HCT116 (cell line): ENCODE results near the gene MALT1. TPM values are rescaled to one million over a fixed set of nuclear protein-coding genes. Genes with fewer than 3 reads are reported as not detected.

Experiments used
- ATAC-seq: fragments of 200-7000 bp; cut with Tn5 transposase; 2 replicates; pipeline ENCODE4 v1.9.1; 2020; ENCODE audit warnings: mild to moderate bottlenecking, moderate library complexity
- BruUV-seq: library from RNA; stranded (reverse); fragments of 400-500 nt; replicated peaks from 2 replicates; lab custom pipeline; 2021; lab: Mats Ljungman, UMichigan
- CTCF ChIA-PET: fragments of 300-600 bp; sonication (Branson Sonifier 250); formaldehyde crosslinking; loops from one replicate; lab custom pipeline; 2021; ENCODE audit warnings: antibody characterized with exemption; lab: Charles Lee
- POLR2A ChIA-PET: fragments of 300-600, 350-600 bp; sonication (Branson Sonifier 250); formaldehyde crosslinking; loops from one replicate; lab custom pipeline; 2021; ENCODE audit warnings: antibody characterized with exemption; lab: Charles Lee
- RAD21 ChIA-PET, 2 experiments: fragments of 300-600 bp; sonication (Branson Sonifier 250); formaldehyde crosslinking; loops; one replicate each; lab custom pipeline; 2023; ENCODE audit warnings: low total read pairs in 2 of 2; ENCODE audit not compliant: uncharacterized antibody in 2 of 2, unreplicated experiment in 2 of 2, low non-redundant PET in 1 of 2; lab: Charles Lee
- DNase-seq: peaks from one replicate; pipeline ENCODE4 v3.0.0-alpha.2; 2010; ENCODE audit warnings: low read depth, low spot score
- H2AFZ ChIP-seq: fragments of 200-600 bp; shearing (Covaris generic), sonication (generic); 2 replicates; pipeline ENCODE4 v1.6.1; 2017; ENCODE audit warnings: low read depth, mixed run types, mixed read lengths, antibody characterized with exemption, low read length; ENCODE audit not compliant: poor library complexity, severe bottlenecking
- H3K27ac ChIP-seq: 2 replicates; pipeline ENCODE4 v1.5.1; 2012; ENCODE audit warnings: low read depth, low read length
- H3K27me3 ChIP-seq: fragments of 200-600 bp; sonication (generic); 2 replicates; pipeline ENCODE4 v1.6.1; 2016; ENCODE audit warnings: mixed run types, low read length, mixed read lengths; ENCODE audit not compliant: insufficient read depth
- H3K36me3 ChIP-seq, 2 experiments: fragments of 200-500 bp in 1 of 2; fragments of 200-600 bp in 1 of 2; sonication (Bioruptor generic) in 1 of 2; sonication (generic) in 1 of 2; 2 replicates each; pipeline versions ENCODE4 v1.5.1 to v1.6.1; 2014 to 2016; ENCODE audit warnings: low read length in 2 of 2, inconsistent platforms in 1 of 2, mixed read lengths in 1 of 2, mixed run types in 1 of 2; ENCODE audit not compliant: insufficient read depth in 2 of 2, control insufficient read depth in 1 of 2
- H3K4me1 ChIP-seq, 2 experiments: fragments of 200-600 bp in 1 of 2; sonication (generic) in 1 of 2; 2 replicates each; pipeline versions ENCODE4 v1.5.1 to v1.6.1; 2012 to 2017; ENCODE audit warnings: low read length in 2 of 2, inconsistent platforms in 1 of 2, mild to moderate bottlenecking in 1 of 2, mixed read lengths in 1 of 2, mixed run types in 1 of 2, moderate library complexity in 1 of 2; ENCODE audit not compliant: insufficient read depth in 2 of 2, control insufficient read depth in 1 of 2
- H3K4me2 ChIP-seq: fragments of 200-600 bp; sonication (generic); 2 replicates; pipeline ENCODE4 v1.6.1; 2017; ENCODE audit warnings: mixed run types, low read length, mixed read lengths
- H3K4me3 ChIP-seq, 2 experiments: fragments of 200-600 bp in 1 of 2; sonication (generic) in 1 of 2; replicated peaks in 1 of 2; 2 replicates each; pipeline ENCODE4 v1.5.1; 2011 to 2016; ENCODE audit warnings: low read length in 2 of 2, control low read depth in 1 of 2, low read depth in 1 of 2, mild to moderate bottlenecking in 1 of 2, mixed read lengths in 1 of 2, mixed run types in 1 of 2
- H3K79me2 ChIP-seq: fragments of 200-600 bp; sonication (generic); 2 replicates; pipeline ENCODE4 v1.6.1; 2017; ENCODE audit warnings: mild to moderate bottlenecking, mixed run types, low read length, moderate library complexity, mixed read lengths; ENCODE audit not compliant: insufficient read depth
- H3K9ac ChIP-seq: fragments of 200-600 bp; sonication (generic); 2 replicates; pipeline ENCODE4 v1.6.1; 2016; ENCODE audit warnings: low read length, mixed read lengths
- H3K9me2 ChIP-seq: fragments of 200-600 bp; sonication (generic), shearing (Covaris generic); 2 replicates; pipeline ENCODE4 v1.6.1; 2017; ENCODE audit warnings: mixed run types, mild to moderate bottlenecking, moderate library complexity; ENCODE audit not compliant: insufficient read depth
- H3K9me3 ChIP-seq, 2 experiments: fragments of 200-500 bp in 1 of 2; fragments of 200-600 bp in 1 of 2; sonication (Bioruptor generic) in 1 of 2; sonication (generic) in 1 of 2; 2 replicates each; pipeline ENCODE4 v1.6.1; 2014 to 2017; ENCODE audit warnings: low read length in 2 of 2, mixed read lengths in 2 of 2, inconsistent platforms in 1 of 2, low read depth in 1 of 2, mild to moderate bottlenecking in 1 of 2, mixed run types in 1 of 2, moderate library complexity in 1 of 2; ENCODE audit not compliant: control insufficient read depth in 1 of 2, insufficient read depth in 1 of 2
- H4K20me1 ChIP-seq: fragments of 200-600 bp; sonication (generic), shearing (Covaris generic); 2 replicates; pipeline ENCODE4 v1.6.1; 2017; ENCODE audit warnings: mixed run types, mild to moderate bottlenecking, moderate library complexity; ENCODE audit not compliant: insufficient read depth
- RAD21 ChIP-seq: IDR thresholded peaks from 2 replicates; pipeline ENCODE4 v1.6.1; 2012; ENCODE audit warnings: low read depth, mild to moderate bottlenecking
- ZNF274 ChIP-seq: fragments of 200-500 bp; sonication (Bioruptor generic); IDR thresholded peaks from 2 replicates; pipeline ENCODE4 v1.6.1; 2014; ENCODE audit warnings: mild to moderate bottlenecking, low read depth, low read length, inconsistent platforms
- intact Hi-C: fragments of 100-400 bp; cut with micrococcal nuclease; formaldehyde crosslinking; loops from 2 replicates; pipeline ENCODE4 v1.10.0; 2022
- total RNA-seq: library from RNA; stranded (reverse); gene quantifications from one replicate; pipeline ENCODE4 v1.2.1, GENCODE V29; 2021; ENCODE audit not compliant: unreplicated experiment
- TF ChIP-seq, protein P1 (sequence below), 3 experiments: fragments of 200-600 bp in 1 of 3; sonication (generic) in 1 of 3; IDR thresholded peaks in 2 of 3; conservative IDR thresholded peaks in 1 of 3; 2 replicates each; pipeline ENCODE4 v1.5.1; 2012 to 2017; ENCODE audit warnings: low read depth in 2 of 3, low read length in 2 of 3, antibody characterized with exemption in 1 of 3, borderline replicate concordance in 1 of 3, control low read depth in 1 of 3, mild to moderate bottlenecking in 1 of 3, mixed read lengths in 1 of 3, mixed run types in 1 of 3, moderate library complexity in 1 of 3; ENCODE audit not compliant: insufficient read depth in 1 of 3

The MALT1 gene
- total RNA-seq, 1 experiment from 2014 or later = 41.1 TPM

DNA sequence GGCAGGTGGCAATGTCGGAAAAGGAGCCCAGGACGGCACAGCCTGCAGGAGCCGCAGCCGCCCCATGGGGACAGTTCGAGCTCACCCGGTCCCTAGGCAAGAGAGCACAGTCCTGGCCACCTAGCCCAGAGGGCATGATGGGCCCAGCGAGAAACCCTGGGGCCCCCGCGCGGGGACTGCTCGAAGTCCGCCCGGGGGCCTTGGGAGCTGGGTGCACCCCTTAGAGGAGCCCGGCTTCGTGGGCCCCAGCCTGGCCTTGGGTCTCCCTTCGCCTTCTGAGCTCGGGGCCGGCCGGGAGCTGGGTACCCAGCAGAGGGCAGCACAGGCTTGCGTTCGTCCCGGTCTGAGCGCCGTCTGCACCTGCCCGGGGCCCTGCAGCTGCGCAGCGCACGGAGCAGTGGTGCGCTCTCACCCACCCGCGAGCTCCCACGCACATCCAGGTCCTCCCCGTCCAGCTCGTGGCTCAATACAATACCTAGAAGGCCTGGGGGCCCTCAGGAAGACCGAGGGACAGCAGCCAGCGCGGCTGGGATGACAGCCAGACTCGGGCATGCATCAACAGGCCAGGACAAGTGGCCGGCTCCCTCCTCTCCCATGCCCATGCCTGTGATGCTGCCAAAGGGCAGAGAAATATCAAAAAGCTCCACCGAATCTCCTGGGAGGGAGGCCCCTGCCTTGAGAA, 97.2 kb downstream of the MALT1 start:
- POLR2A ChIA-PET = interaction anchor here (1.0 kb wide), 1 partner anchor 302 kb away, joined by 5 read pairs; no protein-coding TSS in a partner anchor
- H3K9me3 ChIP-seq = no peaks in the 10 kb centered on the region
- TF ChIP-seq RAD21 (peak; percentile 81), ZNF274 (no peak)
- TF ChIP-seq, protein P1, sequence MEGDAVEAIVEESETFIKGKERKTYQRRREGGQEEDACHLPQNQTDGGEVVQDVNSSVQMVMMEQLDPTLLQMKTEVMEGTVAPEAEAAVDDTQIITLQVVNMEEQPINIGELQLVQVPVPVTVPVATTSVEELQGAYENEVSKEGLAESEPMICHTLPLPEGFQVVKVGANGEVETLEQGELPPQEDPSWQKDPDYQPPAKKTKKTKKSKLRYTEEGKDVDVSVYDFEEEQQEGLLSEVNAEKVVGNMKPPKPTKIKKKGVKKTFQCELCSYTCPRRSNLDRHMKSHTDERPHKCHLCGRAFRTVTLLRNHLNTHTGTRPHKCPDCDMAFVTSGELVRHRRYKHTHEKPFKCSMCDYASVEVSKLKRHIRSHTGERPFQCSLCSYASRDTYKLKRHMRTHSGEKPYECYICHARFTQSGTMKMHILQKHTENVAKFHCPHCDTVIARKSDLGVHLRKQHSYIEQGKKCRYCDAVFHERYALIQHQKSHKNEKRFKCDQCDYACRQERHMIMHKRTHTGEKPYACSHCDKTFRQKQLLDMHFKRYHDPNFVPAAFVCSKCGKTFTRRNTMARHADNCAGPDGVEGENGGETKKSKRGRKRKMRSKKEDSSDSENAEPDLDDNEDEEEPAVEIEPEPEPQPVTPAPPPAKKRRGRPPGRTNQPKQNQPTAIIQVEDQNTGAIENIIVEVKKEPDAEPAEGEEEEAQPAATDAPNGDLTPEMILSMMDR (IDR thresholded peaks at IDR 0.05 in 2 of 3, conservative IDR thresholded peaks at IDR 0.05 in 1 of 3; ENCODE audit: borderline replicate concordance in 1 of 3, insufficient read depth in 1 of 3, low read depth in 2 of 3, low read length in 2 of 3) = peak; percentile 53 to 75 (median 67); a peak in 5 of 6 replicates
- TF ChIP-seq, all 23 proteins: peak for 2
- Histone ChIP-seq H3K4me1 (peaks cover 2 to 3% of the 10 kb centered on the region in 2 experiments; a peak in 1 of 4 replicates), H3K9ac (no peak overlapping the region), H3K4me2 (peak overlapping the region; percentile 48), H3K36me3 (no peaks in the 10 kb centered on the region), H3K27ac (no peak overlapping the region), H2AFZ (no peak overlapping the region), H3K27me3 (no peaks in the 10 kb centered on the region), H3K9me2 (no peaks in the 10 kb centered on the region), H4K20me1 (no peaks in the 10 kb centered on the region), H3K4me3 (no peak overlapping the region), H3K79me2 (peaks cover 3% of the 10 kb centered on the region; the same call in 1 of the 2 replicates)
- CTCF ChIA-PET = interaction anchor here (0.6 to 4.7 kb wide), 22 partner anchors 10 to 1055 kb away, joined by 3 to 75 read pairs (median 4); no protein-coding TSS in a partner anchor
- intact Hi-C loops = loop anchor here (1.0 to 5.0 kb wide), 4 partner anchors 289 to 861 kb away; no protein-coding TSS in a partner anchor
- ATAC-seq (peak; percentile 91), DNase-seq (peak; percentile 23)
- BruUV-seq = no TSS peak
- RAD21 ChIA-PET = interaction anchor here (1.0 to 1.7 kb wide), 3 partner anchors 302 to 305 kb away, joined by 3 to 15 read pairs (median 3); no protein-coding TSS in a partner anchor
